BJ (cell line): ENCODE results near the gene STXBP6. TPM values are rescaled to one million over a fixed set of nuclear protein-coding genes. Genes with fewer than 3 reads are reported as not detected.

Experiments used
- CTCF ChIA-PET: fragments of 350-600 bp; formaldehyde crosslinking; extraction: SDS; loops from one replicate; lab custom pipeline; 2021; ENCODE audit warnings: antibody characterized with exemption, inconsistent platforms; lab: Yijun Ruan, JAX
- POLR2A ChIA-PET: fragments of 300-600 bp; sonication (Branson Sonifier 250); formaldehyde crosslinking; extraction: SDS; loops from one replicate; lab custom pipeline; 2021; ENCODE audit warnings: antibody characterized with exemption; lab: Charles Lee
- DNase-seq: peaks from one replicate; pipeline ENCODE4 v3.0.0-alpha.2; 2011; ENCODE audit warnings: low read depth
- H3K27me3 ChIP-seq: 2 replicates; pipeline ENCODE4 v1.6.0; 2011; ENCODE audit warnings: low read length; ENCODE audit not compliant: control insufficient read depth, insufficient read depth
- H3K36me3 ChIP-seq: 2 replicates; pipeline ENCODE4 v1.5.1; 2011; ENCODE audit warnings: low read length; ENCODE audit not compliant: control insufficient read depth, insufficient read depth
- H3K4me3 ChIP-seq: 2 replicates; pipeline ENCODE4 v1.5.1; 2011; ENCODE audit warnings: low read depth, mild to moderate bottlenecking, control low read depth, low read length
- polyA plus RNA-seq: library from polyadenylated mRNA; depleted of rRNA; stranded (reverse); fragments of >200 nt; gene quantifications from 2 replicates; pipeline ENCODE4 v1.2.3, GENCODE V29; 2011
- TF ChIP-seq, protein P1 (sequence below): IDR thresholded peaks from 2 replicates; pipeline ENCODE4 v1.5.1; 2011; ENCODE audit warnings: low read depth, mild to moderate bottlenecking, control low read depth, inconsistent platforms, low read length, moderate library complexity; ENCODE audit not compliant: insufficient read depth

Gene STXBP6
- polyA plus RNA-seq, 1 experiment = 12.1 TPM

DNA sequence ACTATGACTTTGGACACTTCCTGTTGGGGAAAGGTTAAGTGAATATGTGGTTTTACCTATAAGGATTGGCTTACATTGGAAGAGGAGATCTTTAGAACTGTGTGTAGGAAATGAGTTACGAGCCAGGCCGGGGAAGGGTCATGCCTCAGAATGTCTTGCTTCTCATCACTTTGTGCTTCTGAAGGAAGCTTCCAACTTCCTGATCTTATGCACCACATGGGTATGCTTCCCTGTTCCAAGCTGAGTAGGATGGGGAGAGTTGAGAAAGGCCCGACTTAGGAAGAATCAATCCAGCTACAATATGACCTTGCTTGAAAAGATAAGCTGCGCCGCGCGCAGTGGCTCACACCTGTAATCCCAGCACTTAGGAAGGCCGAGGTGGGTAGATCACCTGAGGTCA lies 59.9 kb downstream of the STXBP6 start:
- TF ChIP-seq, protein P1, sequence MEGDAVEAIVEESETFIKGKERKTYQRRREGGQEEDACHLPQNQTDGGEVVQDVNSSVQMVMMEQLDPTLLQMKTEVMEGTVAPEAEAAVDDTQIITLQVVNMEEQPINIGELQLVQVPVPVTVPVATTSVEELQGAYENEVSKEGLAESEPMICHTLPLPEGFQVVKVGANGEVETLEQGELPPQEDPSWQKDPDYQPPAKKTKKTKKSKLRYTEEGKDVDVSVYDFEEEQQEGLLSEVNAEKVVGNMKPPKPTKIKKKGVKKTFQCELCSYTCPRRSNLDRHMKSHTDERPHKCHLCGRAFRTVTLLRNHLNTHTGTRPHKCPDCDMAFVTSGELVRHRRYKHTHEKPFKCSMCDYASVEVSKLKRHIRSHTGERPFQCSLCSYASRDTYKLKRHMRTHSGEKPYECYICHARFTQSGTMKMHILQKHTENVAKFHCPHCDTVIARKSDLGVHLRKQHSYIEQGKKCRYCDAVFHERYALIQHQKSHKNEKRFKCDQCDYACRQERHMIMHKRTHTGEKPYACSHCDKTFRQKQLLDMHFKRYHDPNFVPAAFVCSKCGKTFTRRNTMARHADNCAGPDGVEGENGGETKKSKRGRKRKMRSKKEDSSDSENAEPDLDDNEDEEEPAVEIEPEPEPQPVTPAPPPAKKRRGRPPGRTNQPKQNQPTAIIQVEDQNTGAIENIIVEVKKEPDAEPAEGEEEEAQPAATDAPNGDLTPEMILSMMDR = no peak
- Histone ChIP-seq H3K4me3 (no peak overlapping the region), H3K36me3 (no peaks in the 10 kb centered on the region), H3K27me3 (no peaks in the 10 kb centered on the region)
- ChIA-PET POLR2A (no interaction called here), CTCF (interaction anchor here (1.2 kb wide), 1 partner anchor 11 kb away, joined by 3 read pairs; no protein-coding TSS in a partner anchor)
- no peak for DNase-seq

DNA sequence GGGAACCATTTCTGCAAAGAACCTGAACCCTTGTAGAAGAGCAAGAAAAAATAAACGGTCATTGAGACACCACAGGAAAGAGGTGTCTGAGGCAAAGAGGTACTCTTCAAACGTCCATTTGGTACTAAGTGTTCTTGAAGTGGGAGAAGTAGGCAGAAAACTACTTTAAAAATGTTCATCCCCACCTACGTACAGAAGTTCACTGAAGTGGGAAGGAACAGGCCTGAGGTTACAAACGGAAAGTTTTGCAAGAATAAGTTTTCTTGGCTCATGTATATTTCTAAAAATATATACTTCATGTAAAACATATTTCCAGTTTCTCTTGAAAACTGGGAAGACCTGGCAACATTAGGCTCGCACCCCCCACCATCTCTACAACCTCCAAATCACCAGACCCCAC lies 61.2 kb downstream of the STXBP6 start:
- POLR2A ChIA-PET = no interaction called here
- TF ChIP-seq, protein P1 = no peak
- no peak for DNase-seq
- Histone ChIP-seq H3K27me3 (no peaks in the 10 kb centered on the region), H3K4me3 (no peak overlapping the region), H3K36me3 (no peaks in the 10 kb centered on the region)
- CTCF ChIA-PET = interaction anchor here (1.2 kb wide), 1 partner anchor 12 kb away, joined by 3 read pairs; no protein-coding TSS in a partner anchor

DNA sequence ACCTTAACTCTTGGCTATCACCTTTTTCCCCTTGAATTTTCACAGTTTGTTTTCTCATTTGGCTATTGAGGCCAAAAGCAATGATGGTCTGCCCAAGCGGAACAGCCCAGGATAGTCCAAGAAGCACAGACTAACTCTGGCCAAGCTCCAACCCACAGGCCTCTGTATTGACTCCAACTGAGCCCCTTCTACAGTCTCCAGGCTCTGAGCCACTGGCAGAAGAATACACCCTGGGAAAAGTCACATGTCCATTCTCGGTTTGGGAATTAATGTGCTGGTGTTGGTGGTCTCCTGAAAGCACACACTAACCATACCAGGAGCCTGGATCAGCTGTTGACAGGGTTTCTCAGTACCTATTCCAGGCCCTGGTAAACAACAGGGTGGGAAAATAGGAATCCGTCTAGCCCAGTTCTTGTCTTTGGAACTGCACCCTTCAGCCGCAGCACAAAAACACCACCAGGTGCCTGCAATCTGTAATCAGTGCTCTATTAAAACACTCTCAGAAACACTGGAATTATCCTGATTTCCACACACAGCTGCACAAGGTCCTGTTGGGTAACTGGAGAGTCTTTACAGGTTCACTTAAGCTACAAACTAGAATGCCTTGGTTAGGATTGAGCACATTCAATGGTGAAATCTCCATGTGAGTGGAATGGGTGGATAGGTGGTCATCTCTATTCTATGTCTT lies 63.6 kb downstream of the STXBP6 start:
- CTCF ChIA-PET = interaction anchor here (0.5 to 1.4 kb wide), 3 partner anchors 19 to 180 kb away, joined by 3 read pairs; no protein-coding TSS in a partner anchor
- H3K4me3 ChIP-seq = no peak overlapping the region
- H3K36me3 ChIP-seq = no peaks in the 10 kb centered on the region
- TF ChIP-seq, protein P1 = no peak
- POLR2A ChIA-PET = interaction anchor here (0.6 kb wide), 1 partner anchor 47 kb away, joined by 3 read pairs; no protein-coding TSS in a partner anchor
- DNase-seq = no peak
- H3K27me3 ChIP-seq = no peaks in the 10 kb centered on the region

DNA sequence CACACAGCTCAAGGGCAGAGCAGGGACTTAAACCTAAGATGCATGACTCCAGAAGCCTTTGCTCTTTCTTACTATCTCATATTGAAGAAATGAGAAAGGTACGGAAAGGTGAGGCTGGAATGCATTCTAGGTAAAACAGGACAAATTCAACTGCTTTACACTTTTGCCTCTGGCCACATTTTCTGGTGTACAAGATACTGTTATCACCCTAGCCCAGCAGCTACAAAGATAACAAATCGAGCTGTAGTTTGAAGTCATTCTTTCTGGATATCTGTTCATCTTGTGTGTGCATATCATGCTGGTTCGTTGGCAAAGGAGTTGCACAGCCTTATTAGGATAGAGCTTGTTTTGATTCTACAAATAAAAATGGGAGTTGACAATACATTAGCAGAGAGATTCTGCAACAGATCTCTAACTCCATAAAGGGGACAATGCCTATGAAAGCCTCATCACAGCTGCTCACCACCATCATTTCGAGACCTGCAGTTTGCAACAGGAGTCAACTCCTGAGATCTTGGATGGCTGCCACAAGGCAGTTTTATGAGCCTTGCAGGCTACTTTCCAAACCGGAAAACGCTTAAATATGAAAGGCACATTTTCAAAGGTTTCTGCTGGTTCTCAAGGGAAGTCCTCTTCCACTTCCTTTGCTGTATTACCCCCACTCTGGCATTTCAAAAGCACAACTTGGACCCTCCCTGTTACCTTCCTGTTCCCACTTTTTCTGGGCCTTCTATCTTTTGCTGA lies 64.9 kb downstream of the STXBP6 start:
- Histone ChIP-seq H3K27me3 (no peaks in the 10 kb centered on the region), H3K36me3 (no peaks in the 10 kb centered on the region), H3K4me3 (no peak overlapping the region)
- ChIA-PET CTCF (interaction anchor here (0.7 to 1.2 kb wide), 2 partner anchors 22 to 148 kb away, joined by 3 read pairs; no protein-coding TSS in a partner anchor), POLR2A (no interaction called here)
- no peak for DNase-seq
- TF ChIP-seq, protein P1 = no peak

DNA sequence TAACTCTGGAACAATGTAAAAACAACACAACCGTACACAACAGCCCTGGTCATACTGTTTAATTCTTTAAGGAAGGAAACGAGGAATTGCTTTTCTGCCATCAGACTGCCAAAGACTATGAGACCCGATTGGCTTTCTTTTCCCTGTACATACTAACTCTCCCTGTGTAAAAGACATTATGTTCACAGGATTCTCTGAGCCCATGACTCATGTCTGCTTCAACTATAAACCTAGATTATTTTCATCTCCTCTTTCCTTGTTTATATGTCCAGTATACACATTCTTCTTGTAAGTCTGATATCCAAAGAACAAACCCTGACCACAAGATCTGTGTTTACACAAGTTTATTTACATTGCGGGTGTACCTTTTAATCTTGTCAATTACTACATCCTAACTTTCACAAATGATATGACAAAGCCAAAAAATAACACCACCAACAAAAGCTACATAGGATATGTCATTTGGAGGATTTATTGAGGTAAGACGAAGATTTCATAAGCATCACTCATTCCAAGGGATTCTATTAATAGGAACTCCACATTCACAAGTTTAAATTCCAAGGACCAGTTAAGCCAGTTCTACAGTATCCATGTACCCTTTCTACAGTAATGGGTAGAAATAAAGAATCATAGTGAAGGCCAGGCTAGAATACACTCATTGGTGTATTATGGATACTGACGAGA lies 67.3 kb downstream of the STXBP6 start:
- H3K36me3 ChIP-seq = no peaks in the 10 kb centered on the region
- no peak for DNase-seq
- TF ChIP-seq, protein P1 = no peak
- no peaks in the 10 kb centered on the region for H3K27me3 ChIP-seq
- ChIA-PET CTCF (no interaction called here), POLR2A (no interaction called here)
- no peak overlapping the region for H3K4me3 ChIP-seq
